HG03558 (cell line): ENCODE data around the gene RSPRY1.
"Not testable (repeated sequence)": the region's sequence is repeated elsewhere in the genome, so short reads cannot be mapped to it uniquely, and the experiment has no call there.

Experiments
- ATAC-seq: cut with Tn5 transposase; IDR thresholded peaks from one replicate; pipeline ENCODE4 v1.9.1; 2021; ENCODE audit warnings: moderate number of reproducible peaks; ENCODE audit not compliant: unreplicated experiment; ENCODE audit errors: extremely low read depth

The RSPRY1 gene

GRCh38 chr16:57251352-57251751 is 65.2 kb downstream of the RSPRY1 start:
- no peak for ATAC-seq

GRCh38 chr16:57252148-57252721 is 66.1 kb downstream of the RSPRY1 start:
- ATAC-seq, result no peak

GRCh38 chr16:57253466-57253865 is 67.3 kb downstream of the RSPRY1 start:
- no peak for ATAC-seq

- no peak for ATAC-seq
Measured at GRCh38 chr16:57255686-57256415, 69.7 kb downstream of the RSPRY1 start.

GRCh38 chr16:57256601-57257395 is 70.7 kb downstream of the RSPRY1 start:
- no peak for ATAC-seq

GRCh38 chr16:57257455-57258070 is 71.4 kb downstream of the RSPRY1 start:
- ATAC-seq, result no peak

- no peak for ATAC-seq
Measured at GRCh38 chr16:57258226-57258909, 72.2 kb downstream of the RSPRY1 start.

GRCh38 chr16:57258910-57259475 is 72.9 kb downstream of the RSPRY1 start:
- no peak for ATAC-seq

GRCh38 chr16:57260294-57260929 is 74.3 kb downstream of the RSPRY1 start:
- no peak for ATAC-seq

- ATAC-seq, result no peak
Measured at GRCh38 chr16:57261806-57262205, 75.7 kb downstream of the RSPRY1 start.

GRCh38 chr16:57262841-57263540 is 76.9 kb downstream of the RSPRY1 start:
- no peak for ATAC-seq

- no peak for ATAC-seq
Measured at GRCh38 chr16:57263541-57264351, 77.6 kb downstream of the RSPRY1 start.

- no peak for ATAC-seq
Measured at GRCh38 chr16:57264381-57264780, 78.3 kb downstream of the RSPRY1 start.

GRCh38 chr16:57264950-57265371 is 78.8 kb downstream of the RSPRY1 start:
- ATAC-seq, result no peak

- no peak for ATAC-seq
Measured at GRCh38 chr16:57265850-57266530, 79.9 kb downstream of the RSPRY1 start.

GRCh38 chr16:57266531-57267260 is 80.6 kb downstream of the RSPRY1 start:
- ATAC-seq, result no peak

GRCh38 chr16:57267343-57267742 is 81.2 kb downstream of the RSPRY1 start:
- ATAC-seq, result not testable (repeated sequence)
